RWPE1 (cell line): ENCODE measurements around the gene ARHGEF2.

ENCODE experiments used
- CTCF ChIA-PET: fragments of 350-600 bp; sonication (Branson Sonifier 250); formaldehyde crosslinking; extraction: SDS; loops from one replicate; lab custom pipeline; 2021; lab: Yijun Ruan, JAX
- POLR2A ChIA-PET: fragments of 400-600 bp; formaldehyde crosslinking; extraction: SDS; loops from one replicate; lab custom pipeline; 2020; ENCODE audit warnings: antibody characterized with exemption; ENCODE audit not compliant: low non-redundant PET; lab: Yijun Ruan, JAX
- DNase-seq: peaks from one replicate; pipeline ENCODE4 v3.0.0; 2012; ENCODE audit warnings: low spot score
- H3K27ac ChIP-seq: fragments of 450-650 bp; 2 replicates; pipeline ENCODE4 v1.5.1; 2017
- CTCF ChIP-seq: fragments of 450-650 bp; conservative IDR thresholded peaks from 2 replicates; pipeline ENCODE4 v1.5.1; 2017; ENCODE audit warnings: low read depth, mild to moderate bottlenecking

ARHGEF2 gene

GRCh38 chr1:155960081-155960745, 18.1 kb downstream of the ARHGEF2 start:
- ChIA-PET POLR2A (interaction anchor here (0.6 kb wide), 1 partner anchor 291 kb away, joined by 3 read pairs; no protein-coding TSS in a partner anchor), CTCF (interaction anchor here (0.7 to 0.9 kb wide), 2 partner anchors 136 to 174 kb away, joined by 3 read pairs; no protein-coding TSS in a partner anchor)
- no peak for DNase-seq
- H3K27ac ChIP-seq, result peak overlapping the region; percentile 90
- TF ChIP-seq CTCF, result no peak

DNA sequence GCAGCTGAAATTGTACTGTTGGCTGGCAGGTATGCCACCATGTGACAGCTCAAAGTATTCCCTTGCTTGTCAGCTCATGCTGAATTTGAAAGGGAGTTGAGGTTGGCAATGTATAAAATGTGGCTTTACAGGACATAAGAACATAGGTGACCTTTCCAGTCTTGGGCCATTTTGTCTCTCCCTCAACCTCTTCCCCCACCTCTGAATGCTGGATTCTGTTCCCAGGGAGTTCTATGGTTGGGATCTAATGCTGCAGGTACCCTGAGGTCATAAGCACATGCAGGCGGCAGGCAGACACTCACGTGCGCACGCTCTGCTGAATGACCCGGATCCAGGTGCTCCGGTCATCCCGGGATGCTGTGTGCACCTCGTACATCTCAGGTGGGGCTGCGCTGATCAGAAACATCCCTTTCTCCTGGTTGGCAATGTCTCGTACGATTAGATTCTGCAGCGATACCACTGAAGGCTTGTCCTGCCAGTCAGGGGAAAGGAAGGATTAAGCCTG, 20.9 kb downstream of the ARHGEF2 start:
- ChIA-PET CTCF (no interaction called here), POLR2A (no interaction called here)
- H3K27ac ChIP-seq, result no peak overlapping the region
- DNase-seq, result no peak
- TF ChIP-seq CTCF, result no peak

GRCh38 chr1:155954645-155955044, 23.7 kb downstream of the ARHGEF2 start:
- H3K27ac ChIP-seq, result no peak overlapping the region
- no peak for TF ChIP-seq CTCF
- CTCF ChIA-PET, result interaction anchor here (1.1 kb wide), 1 partner anchor 12 kb away, joined by 6 read pairs; no protein-coding TSS in a partner anchor
- DNase-seq, result no peak
- POLR2A ChIA-PET, result no interaction called here

DNA sequence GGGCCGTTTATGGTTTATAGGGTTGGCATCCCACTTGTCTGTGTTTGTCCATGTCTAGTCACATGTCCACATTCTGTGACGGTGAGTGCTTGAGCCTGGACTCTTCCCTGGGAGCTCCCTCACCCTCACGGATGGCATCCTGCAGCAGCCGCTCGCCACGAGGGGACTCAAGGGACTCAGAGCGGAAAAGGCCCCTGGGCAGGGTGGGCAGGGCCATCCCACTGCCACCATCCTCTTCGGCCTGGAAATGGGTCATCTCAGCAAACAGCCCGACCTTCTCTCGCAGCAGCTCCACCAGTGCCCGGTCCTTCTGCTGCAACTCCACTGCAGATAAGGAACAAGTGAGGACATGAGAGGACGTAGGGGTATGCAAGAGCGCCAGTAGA, 25.8 kb downstream of the ARHGEF2 start:
- no peak for TF ChIP-seq CTCF
- CTCF ChIA-PET, result no interaction called here
- no peak for DNase-seq
- peak overlapping the region; percentile 36; the same call in 1 of the 2 replicates for H3K27ac ChIP-seq
- POLR2A ChIA-PET, result no interaction called here

- ChIA-PET CTCF (interaction anchor here (0.7 kb wide), 1 partner anchor 26 kb away, joined by 3 read pairs; the partner anchor contains the start of gene ARHGEF2), POLR2A (no interaction called here)
- TF ChIP-seq CTCF, result no peak
Observed at GRCh38 chr1:155951753-155952504, 26.4 kb downstream of the ARHGEF2 start.

DNA sequence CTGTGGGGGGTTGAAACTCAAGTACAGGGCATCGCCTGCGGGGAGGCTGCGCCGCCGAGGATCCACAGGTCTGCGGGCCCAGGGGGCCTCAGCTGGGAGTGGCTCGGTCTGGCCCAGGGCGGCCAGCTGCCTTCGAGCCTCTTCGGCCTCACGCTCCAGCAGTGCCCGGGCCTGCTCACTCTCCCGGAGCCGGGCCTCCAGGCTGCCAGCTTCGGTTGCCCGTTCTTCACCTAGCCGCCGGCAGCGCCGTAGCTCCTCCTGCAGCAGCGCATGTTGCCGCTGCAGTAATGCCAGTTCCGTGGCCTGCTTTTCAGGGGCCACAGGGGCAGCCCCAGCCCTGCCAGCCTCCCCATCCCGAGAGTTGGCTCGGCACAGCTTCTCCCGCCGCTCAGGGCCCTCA, 27.5 kb downstream of the ARHGEF2 start:
- no peak for TF ChIP-seq CTCF
- ChIA-PET CTCF (interaction anchor here (0.9 kb wide), 1 partner anchor 39 kb away, joined by 3 read pairs; no protein-coding TSS in a partner anchor), POLR2A (no interaction called here)
- no peak for DNase-seq
- peak overlapping the region; percentile 36 for H3K27ac ChIP-seq

More at GRCh38 chr1:155951753-155952504, 26.4 kb downstream of the ARHGEF2 start:
- DNase-seq, result no peak
- H3K27ac ChIP-seq, result peak overlapping the region; percentile 36; the same call in 1 of the 2 replicates
